Stromal cell of bone marrow (primary cell): ENCODE measurements around the gene FLOT2.
A peak's percentile ranks its signal among the peaks of the same experiment; 100 is the strongest.
"Not testable (repeated sequence)": the region's sequence is repeated elsewhere in the genome, so short reads cannot be mapped to it uniquely, and the experiment has no call there.

Experiments
- DNase-seq: peaks from one replicate; pipeline ENCODE4 v3.0.0-alpha.2; 2012; ENCODE audit warnings: low read depth

The FLOT2 gene

GRCh38 chr17:28896884-28897768 lies at the start of gene FLOT2:
Gene FLOT2, minus strand, starts transcription at chr17:28897733. Its CDS starts 159 bp downstream, at chr17:28897574.
- DNase-seq: no peak

- DNase-seq: peak; percentile 59
These were observed 48.7 kb upstream of the FLOT2 start for GRCh38 chr17:28946239-28946638.

- no peak for DNase-seq
These were observed 47.6 kb upstream of the FLOT2 start for GRCh38 chr17:28944862-28945741.

- no peak for DNase-seq
These were observed 46.8 kb upstream of the FLOT2 start for GRCh38 chr17:28944343-28944742.

- no peak for DNase-seq
These were observed 45.4 kb upstream of the FLOT2 start for GRCh38 chr17:28942925-28943324.

GRCh38 chr17:28941251-28941650 lies 43.7 kb upstream of the FLOT2 start:
- DNase-seq: no peak

- DNase-seq: no peak
These were observed 43.1 kb upstream of the FLOT2 start for GRCh38 chr17:28940675-28941074.

- no peak for DNase-seq
These were observed 42.6 kb upstream of the FLOT2 start for GRCh38 chr17:28940142-28940541.

- no peak for DNase-seq
These were observed 41.0 kb upstream of the FLOT2 start for GRCh38 chr17:28938552-28938951.

- DNase-seq: peak; percentile 22
These were observed 39.7 kb upstream of the FLOT2 start for GRCh38 chr17:28937044-28937729.

GRCh38 chr17:28935744-28936460 lies 38.4 kb upstream of the FLOT2 start:
- no peak for DNase-seq

- not testable (repeated sequence) for DNase-seq
These were observed 37.0 kb upstream of the FLOT2 start for GRCh38 chr17:28934508-28934907.

GRCh38 chr17:28929787-28930186 lies 32.3 kb upstream of the FLOT2 start:
- no peak for DNase-seq

GRCh38 chr17:28928061-28928460 lies 30.5 kb upstream of the FLOT2 start:
- DNase-seq: no peak

GRCh38 chr17:28926786-28927185 lies 29.3 kb upstream of the FLOT2 start:
- DNase-seq: no peak

- DNase-seq: no peak
These were observed 28.8 kb upstream of the FLOT2 start for GRCh38 chr17:28926366-28926765.

GRCh38 chr17:28925912-28926365 lies 28.4 kb upstream of the FLOT2 start:
- DNase-seq: peak; percentile 77

- DNase-seq: no peak
These were observed 22.7 kb upstream of the FLOT2 start for GRCh38 chr17:28920201-28920600.

- no peak for DNase-seq
These were observed 20.8 kb upstream of the FLOT2 start for GRCh38 chr17:28918295-28918694.

- no peak for DNase-seq
These were observed 19.9 kb upstream of the FLOT2 start for GRCh38 chr17:28917465-28917864.

GRCh38 chr17:28917029-28917428 lies 19.5 kb upstream of the FLOT2 start:
- no peak for DNase-seq
